NAMALWA (cell line): ENCODE measurements around the gene KCNIP1.

Experiments
- DNase-seq: peaks from one replicate; pipeline ENCODE4 v3.0.0-alpha.2; 2015; ENCODE audit warnings: low spot score

KCNIP1 gene

DNA sequence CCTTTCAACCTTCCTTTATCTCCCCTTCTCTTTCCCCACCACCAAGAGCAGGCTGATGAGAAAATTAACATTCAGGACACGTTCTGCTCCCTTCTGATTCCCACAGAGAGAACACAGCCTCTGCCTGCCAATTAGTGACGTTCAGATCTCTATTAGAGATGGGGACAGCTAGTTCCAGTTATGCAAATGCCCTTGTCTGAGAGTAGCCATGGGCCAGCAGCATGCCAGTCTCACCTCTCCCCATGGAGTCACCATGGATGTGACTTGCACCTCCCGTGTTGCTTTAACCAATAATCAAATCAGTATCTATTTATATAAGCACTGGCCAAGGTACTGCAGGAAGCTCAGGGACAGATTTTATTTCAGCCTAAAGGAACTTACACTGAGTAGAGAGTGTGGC, 61.3 kb downstream of the KCNIP1 start:
- no peak for DNase-seq

DNA sequence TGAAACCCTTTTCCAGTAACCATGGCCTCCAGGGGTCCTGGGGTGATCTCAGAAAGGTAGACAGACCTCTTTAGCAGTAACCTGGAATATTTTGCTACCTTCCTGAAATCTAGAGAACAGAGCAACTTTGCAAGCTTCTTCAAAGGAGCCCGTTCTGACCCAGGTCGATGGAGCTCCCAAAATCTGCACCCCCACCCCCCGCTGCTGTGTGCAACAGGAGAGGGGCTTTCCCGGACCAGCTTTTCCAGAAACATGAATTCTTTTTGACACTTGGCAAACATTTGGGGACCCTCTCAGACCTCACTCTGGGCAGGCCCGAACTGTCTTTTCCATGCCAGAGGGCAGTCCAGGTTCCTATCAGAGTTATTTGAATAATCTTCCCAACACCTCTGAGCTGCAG, 65.3 kb downstream of the KCNIP1 start:
- DNase-seq = no peak

DNA sequence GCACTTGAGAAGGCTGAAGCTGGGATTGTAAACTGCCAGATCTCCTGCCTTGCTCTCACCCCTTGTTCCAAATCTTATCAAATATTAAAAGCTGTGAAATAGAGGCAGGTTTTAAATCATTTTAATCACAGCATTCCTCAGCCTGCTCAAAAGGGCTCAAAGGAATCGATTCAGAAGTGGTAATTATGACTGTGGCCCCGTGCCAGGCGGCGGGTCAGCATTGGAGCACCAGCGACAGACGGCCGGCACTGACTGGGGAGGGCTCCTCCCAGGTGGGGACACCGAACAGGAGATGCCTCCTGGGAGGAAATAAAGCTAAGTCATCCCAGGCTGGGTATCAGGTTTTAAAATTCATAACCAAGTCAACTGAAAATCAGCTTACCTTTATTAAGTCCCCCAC, 66.7 kb downstream of the KCNIP1 start:
- DNase-seq = no peak

DNA sequence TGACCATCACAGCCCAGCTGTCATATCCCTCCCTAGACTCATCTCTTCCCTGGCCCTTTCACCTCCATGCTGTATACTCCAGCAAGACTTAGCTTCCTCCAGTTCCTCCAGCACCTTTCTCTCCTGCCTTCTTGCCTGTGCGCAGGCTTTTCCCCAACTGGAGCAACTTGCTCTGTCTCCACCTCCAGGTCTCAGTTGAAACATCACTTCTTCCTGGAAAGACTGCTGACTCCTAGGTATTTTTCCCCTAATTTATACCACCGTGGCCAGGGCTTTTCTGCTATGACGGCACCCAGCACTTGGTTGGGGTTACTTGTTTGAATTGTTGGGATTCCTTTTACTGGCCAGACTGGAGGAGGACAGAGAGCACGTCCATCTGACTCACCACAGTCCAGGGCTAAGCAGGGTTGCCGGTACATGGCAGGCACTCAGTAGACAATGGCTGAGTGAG, 67.5 kb downstream of the KCNIP1 start:
- DNase-seq = no peak

DNA sequence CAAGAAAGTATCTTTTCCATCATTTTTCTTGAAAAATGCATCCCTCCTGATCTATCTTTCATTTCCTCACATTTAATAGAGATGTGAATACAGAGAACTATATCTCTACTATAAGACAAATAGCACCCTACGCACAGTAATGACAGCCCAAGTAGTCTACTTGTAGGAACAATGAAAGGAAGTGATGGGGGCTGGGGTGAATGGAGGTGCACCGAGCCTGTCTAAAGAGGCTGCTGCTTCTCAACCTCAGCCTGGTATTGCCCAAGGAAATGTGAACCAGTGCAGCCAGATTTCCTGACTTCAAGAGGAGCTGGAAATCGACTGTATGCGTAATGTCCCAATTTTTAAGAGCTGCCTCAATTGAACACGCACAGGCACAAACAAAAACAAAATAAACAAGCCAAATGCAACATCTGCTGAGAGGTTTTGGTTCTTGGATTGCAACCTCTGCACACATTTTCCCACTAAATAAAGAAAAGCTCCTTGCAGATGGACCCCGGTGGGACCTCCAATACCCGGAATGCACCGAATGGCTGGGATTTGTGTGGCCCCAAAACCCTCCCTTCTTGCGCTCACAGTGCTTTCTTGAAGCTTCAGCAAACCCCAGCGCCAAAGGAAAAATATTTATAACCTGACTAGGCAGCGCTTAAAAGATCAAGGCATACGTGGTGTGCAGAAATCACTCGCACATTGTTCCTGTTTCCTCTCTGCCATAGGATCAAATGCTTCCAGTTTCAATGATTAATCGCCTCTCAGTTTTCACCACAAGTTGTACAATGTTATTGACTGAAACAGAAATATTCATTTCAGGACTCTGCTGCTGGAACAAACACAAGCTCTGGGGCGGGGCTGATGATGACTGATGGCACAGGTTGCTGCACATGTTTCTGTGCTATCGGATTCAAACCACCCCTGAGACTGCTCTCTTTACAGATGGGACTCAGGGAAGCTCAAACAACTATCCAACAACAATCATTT, 68.3 kb downstream of the KCNIP1 start:
- DNase-seq = no peak

GRCh38 chr5:170573114-170573513, 69.3 kb downstream of the KCNIP1 start:
- no peak for DNase-seq

DNA sequence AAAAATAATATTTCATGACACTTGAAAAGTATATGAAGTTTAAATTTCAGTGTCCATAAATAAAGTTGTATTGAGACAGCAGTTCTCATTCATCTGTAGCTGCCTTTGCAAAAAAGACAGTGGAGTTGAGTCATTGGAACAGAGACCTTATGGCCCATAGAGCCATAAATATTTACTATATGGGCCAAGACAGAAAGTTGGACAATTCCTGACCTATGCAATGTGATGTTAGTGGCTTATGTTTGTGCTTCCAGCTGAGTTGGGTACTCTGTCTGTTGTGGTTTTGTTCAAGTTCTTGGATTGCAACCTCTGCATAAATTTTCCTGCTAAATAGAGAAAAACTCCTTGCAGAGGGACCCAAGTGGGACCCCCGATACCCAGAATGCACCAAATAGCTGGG, 69.8 kb downstream of the KCNIP1 start:
- DNase-seq = no peak

DNA sequence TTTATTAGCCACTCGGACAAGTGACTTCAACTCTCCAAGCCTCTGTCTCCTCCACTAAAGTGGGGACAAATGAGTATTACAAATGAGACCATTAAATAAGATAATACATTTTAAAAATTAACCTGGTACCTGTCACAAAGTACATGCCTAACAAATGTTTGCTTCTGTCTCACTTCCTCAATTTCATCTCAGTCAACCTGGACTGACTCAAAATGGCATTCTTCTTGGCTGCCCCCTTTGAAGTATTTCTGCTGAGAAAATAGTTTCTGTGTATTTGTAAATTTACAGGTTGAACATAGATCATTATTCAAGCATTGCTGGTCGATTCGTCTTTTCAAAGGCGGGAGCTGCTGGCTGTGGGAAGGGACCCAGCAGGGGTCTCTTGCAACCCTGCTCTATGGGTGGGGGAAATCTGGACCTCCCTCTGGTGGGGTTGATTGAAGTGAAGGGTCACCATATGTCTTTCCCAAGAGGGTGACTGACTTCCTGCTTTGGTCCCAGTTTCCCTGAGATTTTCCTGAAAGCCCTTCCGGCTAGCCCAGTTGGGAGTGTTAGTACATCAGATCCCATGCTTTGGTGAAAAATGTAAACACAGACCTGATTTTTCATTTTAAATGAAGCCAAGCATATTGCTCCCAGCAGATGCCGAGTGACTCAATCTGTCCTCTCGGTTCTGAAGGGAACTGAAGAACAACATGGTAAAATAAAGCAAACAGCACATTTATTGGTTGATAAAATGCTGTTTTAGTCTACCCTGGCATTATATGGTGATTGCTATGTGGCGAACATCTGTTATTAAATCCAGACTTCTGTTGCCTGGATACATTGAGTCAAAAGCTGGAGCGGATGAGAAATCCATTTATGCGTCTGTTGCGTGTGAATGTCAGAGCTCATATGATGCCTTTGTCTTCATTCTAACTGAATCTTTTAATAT, 73.0 kb downstream of the KCNIP1 start:
- DNase-seq = no peak

GRCh38 chr5:170579601-170580000, 75.8 kb downstream of the KCNIP1 start:
- no peak for DNase-seq

- no peak for DNase-seq
Measured at GRCh38 chr5:170581211-170581610, 77.4 kb downstream of the KCNIP1 start.

GRCh38 chr5:170582644-170583330, 79.0 kb downstream of the KCNIP1 start:
- DNase-seq = no peak

- DNase-seq = no peak
Measured at GRCh38 chr5:170584003-170584402, 80.2 kb downstream of the KCNIP1 start.

DNA sequence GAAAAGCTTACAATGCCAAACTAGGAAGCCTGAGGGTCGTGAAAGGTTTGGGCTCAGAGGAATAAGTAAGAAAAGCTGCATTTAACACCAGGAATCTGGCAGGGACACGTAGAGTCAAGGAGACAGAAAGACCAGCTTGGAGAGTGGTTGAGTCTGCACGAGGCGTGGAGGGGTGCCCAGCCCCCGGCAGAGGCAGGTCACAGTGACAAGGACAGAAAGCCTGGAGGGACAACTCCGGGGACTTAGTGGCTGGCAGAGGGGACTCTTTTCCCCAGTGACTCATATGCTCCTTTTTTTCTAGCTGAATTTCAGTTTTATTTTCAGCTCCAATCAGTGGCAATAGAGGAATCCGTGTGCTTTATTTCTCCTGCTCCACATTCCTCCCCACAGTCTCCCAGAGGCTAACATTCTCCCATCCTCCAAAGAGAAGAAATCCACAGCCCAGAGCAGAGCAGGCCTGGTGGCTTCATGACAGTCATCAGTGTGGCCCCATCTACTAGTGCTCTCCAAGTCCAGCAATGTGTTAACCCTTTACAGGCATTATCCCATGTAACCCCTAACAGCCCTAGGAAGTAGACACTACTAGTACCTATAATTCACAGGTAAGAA, 80.7 kb downstream of the KCNIP1 start:
- no peak for DNase-seq

DNA sequence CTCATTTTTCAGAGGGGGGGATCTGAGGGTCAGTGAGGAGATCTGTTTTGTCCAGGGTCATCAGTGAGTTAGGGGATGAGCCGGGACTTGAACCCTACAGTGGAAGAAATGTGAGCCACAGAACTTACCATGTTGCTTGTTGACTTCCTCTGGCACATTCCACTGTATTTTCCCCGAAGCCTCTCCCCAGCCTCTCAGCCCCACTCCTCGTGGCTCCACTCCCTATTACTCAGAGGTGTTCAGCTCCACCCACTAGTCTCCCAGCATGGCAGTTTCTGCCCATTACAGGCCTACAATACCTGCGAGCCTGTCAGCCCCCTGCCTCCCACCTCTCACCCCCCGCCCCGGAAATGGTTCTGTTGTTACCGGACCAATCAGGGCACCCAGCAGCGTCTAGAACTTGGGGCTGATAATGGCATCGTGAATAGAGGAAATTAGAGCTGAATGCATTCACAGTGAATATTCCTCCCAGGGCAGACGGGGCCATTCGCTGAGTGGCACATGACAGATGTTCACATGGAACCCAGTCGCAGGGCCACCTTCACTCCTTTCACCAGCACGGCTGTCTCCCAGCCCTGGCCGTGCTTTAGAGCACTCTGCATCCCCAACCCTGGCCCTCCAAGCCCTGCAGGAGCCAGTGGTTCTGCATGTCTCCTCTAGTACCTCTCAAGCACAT, 81.6 kb downstream of the KCNIP1 start:
- no peak for DNase-seq

- DNase-seq = no peak
Measured at GRCh38 chr5:170587808-170588207, 84.0 kb downstream of the KCNIP1 start.

GRCh38 chr5:170589643-170590042, 85.8 kb downstream of the KCNIP1 start:
- no peak for DNase-seq

DNA sequence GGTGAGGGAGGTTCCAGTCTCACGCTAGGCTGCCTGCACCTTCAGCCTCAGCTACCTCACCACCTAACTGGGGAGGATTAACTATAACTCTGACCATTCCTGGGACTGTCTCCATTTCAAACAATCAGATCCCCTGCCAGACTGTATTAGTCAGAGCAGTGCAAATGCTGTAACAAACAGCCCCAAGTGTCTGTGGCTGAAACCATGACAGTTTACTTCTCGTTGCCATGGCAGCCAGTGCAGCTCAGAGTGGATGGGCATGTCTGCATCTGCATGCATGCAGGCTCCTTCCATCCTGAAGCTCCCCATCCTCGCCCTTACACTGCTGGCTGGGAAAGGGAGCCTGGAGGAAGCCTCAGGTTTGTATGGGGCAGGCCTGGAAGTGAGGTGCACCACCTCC, 86.7 kb downstream of the KCNIP1 start:
- no peak for DNase-seq

DNA sequence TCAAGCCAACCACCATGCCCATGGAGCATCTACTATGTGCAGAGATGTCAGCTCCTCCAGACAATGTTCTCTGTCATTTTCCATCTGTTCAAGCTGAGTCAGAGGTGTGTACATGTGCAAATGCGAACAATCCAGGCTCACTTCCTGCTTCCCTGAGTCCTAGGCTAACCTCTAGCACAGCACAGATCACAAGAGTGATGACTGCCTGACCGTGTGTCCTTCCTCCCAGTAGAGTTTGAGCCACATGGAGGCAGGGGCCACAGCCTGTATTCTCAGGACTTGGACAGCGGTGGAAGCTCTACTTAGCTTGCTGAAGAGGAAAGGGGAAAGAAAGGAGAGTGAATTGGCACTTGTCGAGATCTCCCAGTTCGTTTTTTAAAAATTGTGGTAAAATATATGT, 87.2 kb downstream of the KCNIP1 start:
- DNase-seq = no peak

DNA sequence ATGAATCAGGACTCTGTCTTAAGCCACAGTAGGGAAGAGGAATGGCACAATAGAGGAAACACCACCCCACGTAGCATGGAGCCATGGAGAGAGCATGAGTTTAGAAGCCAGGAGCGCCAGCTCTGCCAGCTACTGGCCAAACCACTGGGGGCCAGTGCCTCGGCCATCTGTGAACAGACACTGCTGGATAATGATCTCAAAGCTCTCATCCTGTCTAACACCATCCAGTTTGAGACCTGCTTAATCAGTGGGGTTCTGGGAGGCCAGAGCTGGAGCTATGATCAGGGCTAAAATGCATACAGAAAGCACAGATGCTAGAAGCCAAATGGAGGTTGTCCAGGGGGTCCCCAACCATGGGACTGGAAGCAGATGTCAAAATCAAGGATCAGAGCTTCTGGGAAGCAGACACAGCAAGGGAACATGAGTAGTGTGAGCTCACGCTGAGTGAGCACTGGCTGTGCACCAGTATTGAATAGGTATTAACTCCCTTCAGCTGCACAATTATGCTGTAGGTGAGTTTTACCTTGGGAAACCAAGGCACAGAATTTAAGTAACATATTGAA, 92.7 kb downstream of the KCNIP1 start:
- DNase-seq = no peak

GRCh38 chr5:170597109-170597751, 93.4 kb downstream of the KCNIP1 start:
- DNase-seq = no peak
